HepG2 (cell line): ENCODE data around the gene KRT6B. TPM values are rescaled to one million over a fixed set of nuclear protein-coding genes. Genes with fewer than 3 reads are reported as not detected.
A peak's percentile ranks its signal among the peaks of the same experiment; 100 is the strongest.

Experiments
- ATAC-seq: fragments of 200-7000 bp; cut with Tn5 transposase; 3 replicates; pipeline ENCODE4 v1.9.1; 2020; ENCODE audit warnings: mild to moderate bottlenecking, moderate library complexity
- BruUV-seq: library from RNA; stranded (reverse); fragments of 400-500 nt; replicated peaks from 2 replicates; lab custom pipeline; 2021; lab: Mats Ljungman, UMichigan
- CTCF ChIA-PET: fragments of 300-600 bp; formaldehyde crosslinking; extraction: SDS; loops from one replicate; lab custom pipeline; 2021; ENCODE audit warnings: low total read pairs, inconsistent platforms, low intra/inter-chr PET ratio; lab: Yijun Ruan, JAX
- POLR2A ChIA-PET: fragments of 350-600 bp; sonication (Branson Sonifier 250); formaldehyde crosslinking; loops from one replicate; lab custom pipeline; 2020; ENCODE audit warnings: antibody characterized with exemption, inconsistent platforms; lab: Yijun Ruan, JAX
- DNase-seq: peaks from one replicate; pipeline ENCODE4 v3.0.0-alpha.2; 2015; ENCODE audit warnings: low spot score
- FAIRE-seq: peaks from 3 replicates; lab custom pipeline; 2011; peaks lifted over from hg19 to GRCh38; lab: Jason Lieb, UNC
- H2AFZ ChIP-seq: one replicate; pipeline ENCODE4 v1.6.1; 2011; ENCODE audit warnings: low read length, inconsistent platforms
- H3K27ac ChIP-seq: fragments of 300-600 bp; 3 replicates; pipeline ENCODE4 v1.8.0; 2011; ENCODE audit warnings: mixed run types, mild to moderate bottlenecking, mixed read lengths, low read length, inconsistent platforms; ENCODE audit not compliant: insufficient read depth; ENCODE audit errors: extremely low read length
- H3K27me3 ChIP-seq, 2 experiments: fragments of 200-600 bp in 1 of 2; 2 replicates in 1 of 2; 3 replicates in 1 of 2; pipeline versions ENCODE4 v1.6.0 to v1.8.0; 2011; ENCODE audit warnings: low read length in 2 of 2, mild to moderate bottlenecking in 2 of 2, moderate library complexity in 2 of 2, inconsistent platforms in 1 of 2; ENCODE audit not compliant: insufficient read depth in 2 of 2, control insufficient read depth in 1 of 2
- H3K36me3 ChIP-seq, 2 experiments: fragments of 200-600 bp in 1 of 2; replicated peaks in 1 of 2; 2 replicates in 1 of 2; 3 replicates in 1 of 2; pipeline versions ENCODE4 v1.5.1 to v1.8.0; 2011; ENCODE audit warnings: low read length in 2 of 2, inconsistent platforms in 1 of 2; ENCODE audit not compliant: insufficient read depth in 2 of 2, control insufficient read depth in 1 of 2
- H3K4me1 ChIP-seq: 2 replicates; pipeline ENCODE4 v1.5.1; 2012; ENCODE audit warnings: low read length, inconsistent platforms; ENCODE audit not compliant: insufficient read depth
- H3K4me2 ChIP-seq: 2 replicates; pipeline ENCODE4 v1.6.0; 2011; ENCODE audit warnings: low read depth, low read length, inconsistent platforms
- H3K4me3 ChIP-seq, 3 experiments: fragments of 200-600 bp in 1 of 3; sonication (generic), shearing (Covaris generic) in 1 of 3; replicated peaks in 1 of 3; 2 replicates each; pipeline ENCODE4 v1.5.1; 2011 to 2016; ENCODE audit warnings: low read length in 3 of 3, inconsistent platforms in 2 of 3, low read depth in 2 of 3, mild to moderate bottlenecking in 2 of 3, control low read depth in 1 of 3, mixed read lengths in 1 of 3; ENCODE audit not compliant: insufficient read depth in 1 of 3
- H3K79me2 ChIP-seq: one replicate; pipeline ENCODE4 v1.6.1; 2011; ENCODE audit warnings: low read length, inconsistent platforms; ENCODE audit not compliant: insufficient read depth
- H3K9ac ChIP-seq: 2 replicates; pipeline ENCODE4 v1.6.0; 2011; ENCODE audit warnings: mild to moderate bottlenecking, low read depth, low read length, inconsistent platforms; ENCODE audit not compliant: insufficient read depth
- H3K9me3 ChIP-seq: 2 replicates; pipeline ENCODE4 v1.5.1; 2012; ENCODE audit warnings: mild to moderate bottlenecking, low read length
- H4K20me1 ChIP-seq: 2 replicates; pipeline ENCODE4 v1.6.0; 2011; ENCODE audit warnings: inconsistent platforms, mild to moderate bottlenecking, low read length, moderate library complexity; ENCODE audit not compliant: insufficient read depth
- ELF3 ChIP-seq: IDR thresholded peaks from 2 replicates; pipeline ENCODE4 v1.6.1; 2016; ENCODE audit warnings: missing genetic modification reagents, missing compliant biosample characterization
- KMT2B ChIP-seq: IDR thresholded peaks from 2 replicates; pipeline ENCODE4 v1.6.1; 2016; ENCODE audit warnings: missing genetic modification reagents, missing compliant biosample characterization
- MAFF ChIP-seq: IDR thresholded peaks from 2 replicates; pipeline ENCODE4 v1.6.1; 2011; ENCODE audit warnings: low read depth, low read length, improper control_type of control experiment
- MAFK ChIP-seq, 2 experiments: IDR thresholded peaks in 1 of 2; conservative IDR thresholded peaks in 1 of 2; 2 replicates each; pipeline ENCODE4 v1.6.1; 2011; ENCODE audit warnings: improper control_type of control experiment in 2 of 2, low read length in 2 of 2
- TFDP2 ChIP-seq: sonication (generic); formaldehyde crosslinking; IDR thresholded peaks from 2 replicates; pipeline ENCODE4 v1.4.0; 2020; ENCODE audit warnings: missing genetic modification reagents
- ZNF614 ChIP-seq: IDR thresholded peaks from 2 replicates; pipeline ENCODE4 v1.6.1; 2018; ENCODE audit warnings: missing biosample characterization, missing genetic modification reagents, inconsistent platforms, borderline replicate concordance
- ZNF678 ChIP-seq: sonication (generic); formaldehyde crosslinking; IDR thresholded peaks from 2 replicates; pipeline ENCODE4 v1.4.0; 2020; ENCODE audit warnings: mild to moderate bottlenecking, missing genetic modification reagents
- ZNF777 ChIP-seq: sonication (generic); formaldehyde crosslinking; IDR thresholded peaks from 2 replicates; pipeline ENCODE4 v1.4.0; 2020; ENCODE audit warnings: missing genetic modification reagents
- ZSCAN29 ChIP-seq: sonication (generic); formaldehyde crosslinking; conservative IDR thresholded peaks from 2 replicates; pipeline ENCODE4 v1.4.0; 2020; ENCODE audit warnings: mild to moderate bottlenecking, missing genetic modification reagents
- whole genome bisulfite sequencing: methylation state at CpG from one replicate; pipeline ENCODE4 v1.1.6; 2017; ENCODE audit warnings: low lambda C conversion rate; 5-methylcytosine and 5-hydroxymethylcytosine counted together
- in situ Hi-C: cut with HindIII; loops from 2 replicates; pipeline ENCODE4 v1.10.0; 2017; ENCODE audit warnings: low pct_unique_long_range_greater_than_20kb; ENCODE audit not compliant: extremely low pct_ligation_motif_present
- intact Hi-C: fragments of 100-400 bp; cut with micrococcal nuclease; formaldehyde crosslinking; loops from one replicate; pipeline ENCODE4 v1.10.0; 2022; ENCODE audit not compliant: unreplicated experiment
- polyA plus RNA-seq, 8 experiments: library from polyadenylated mRNA; depleted of rRNA in 3 of 8; stranded (reverse) in 7 of 8; unstranded in 1 of 8; fragments of >200 nt; fragmentation: Illumina TruSeq in 4 of 8; extraction: Trizol in 4 of 8; gene quantifications; 2 replicates each; pipeline versions ENCODE4 v1.2.1 to v1.2.3, GENCODE V29; 2011 to 2016; ENCODE audit warnings: low read depth in 4 of 8, missing spikeins in 1 of 8, mixed read lengths in 1 of 8; ENCODE audit not compliant: insufficient read depth in 1 of 8
- total RNA-seq, 5 experiments: library from RNA; depleted of rRNA; stranded (reverse); fragments of >200 nt; fragmentation: Illumina TruSeq; extraction: Trizol; gene quantifications; 2 replicates each; pipeline ENCODE4 v1.2.3, GENCODE V29; 2016; ENCODE audit warnings: low read depth in 1 of 5
- TF ChIP-seq, protein P1 (sequence below): sonication (generic); formaldehyde crosslinking; IDR thresholded peaks from 2 replicates; pipeline ENCODE4 v1.8.0; 2022; ENCODE audit warnings: mild to moderate bottlenecking, missing genetic modification reagents; ENCODE audit not compliant: insufficient replicate concordance

KRT6B gene
- total and polyA plus RNA-seq, 2 of the 13 experiments (the other 11 are each of a cell fraction or from before 2014, with no cell fraction given) = not detected

DNA sequence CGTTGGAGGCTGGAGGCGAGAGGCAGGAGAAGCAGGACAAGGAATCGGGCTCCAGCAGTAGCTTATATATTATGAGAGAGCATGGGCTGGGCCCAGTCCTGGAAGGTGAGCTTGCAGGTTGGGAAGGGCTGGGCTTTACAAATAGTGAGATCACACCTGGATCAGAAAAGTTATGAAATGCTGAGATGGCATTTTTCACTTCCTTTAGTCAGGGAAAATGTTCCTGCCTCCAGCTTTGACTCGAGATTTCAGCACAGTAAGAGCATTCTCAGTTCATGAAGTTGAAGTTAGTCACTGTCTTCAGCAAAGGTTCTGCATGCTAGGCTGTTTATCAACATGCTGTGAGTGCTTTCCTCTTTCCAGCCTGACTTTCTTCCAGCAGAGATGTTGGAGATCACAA is 21.8 kb upstream of the KRT6B start, which contains the start of gene KRT6C:
Gene KRT6C, minus strand, starts transcription at position 38 of the 400 bp plus-strand sequence. CDS start 68 bp downstream, outside the sequence.
- no peak for ATAC-seq
- WGBS = 8% methylated on average over 4 of the region's 4 CpGs
- Histone ChIP-seq H2AFZ (no peak within 1 kb of the TSS), H3K9me3 (no peaks in the 10 kb centered on the region), H4K20me1 (no peaks in the 10 kb centered on the region), H3K4me3 (no peak within 1 kb of the TSS), H3K4me2 (no peak within 1 kb of the TSS), H3K36me3 (no peaks in the 10 kb centered on the region), H3K9ac (no peak within 1 kb of the TSS), H3K27me3 (no peaks in the 10 kb centered on the region; a peak in 1 of 5 replicates), H3K79me2 (no peaks in the 10 kb centered on the region), H3K4me1 (peaks cover 9% of the 10 kb centered on the region), H3K27ac (no peak within 1 kb of the TSS)
- TF ChIP-seq ZNF614 (no peak), ZNF678 (CRISPR knock-in tag) (no peak), KMT2B (CRISPR knock-in tag) (no peak), ZNF777 (CRISPR knock-in tag) (no peak), ELF3 (CRISPR knock-in tag) (no peak), MAFF (peak; percentile 95), ZSCAN29 (CRISPR knock-in tag) (no peak), TFDP2 (CRISPR knock-in tag) (no peak), MAFK (conservative IDR thresholded peaks at IDR 0.05 in 1 of 2, IDR thresholded peaks at IDR 0.05 in 1 of 2; ENCODE audit: low read length in 2 of 2) (peak; percentile 92 to 96)
- TF ChIP-seq, protein P1, sequence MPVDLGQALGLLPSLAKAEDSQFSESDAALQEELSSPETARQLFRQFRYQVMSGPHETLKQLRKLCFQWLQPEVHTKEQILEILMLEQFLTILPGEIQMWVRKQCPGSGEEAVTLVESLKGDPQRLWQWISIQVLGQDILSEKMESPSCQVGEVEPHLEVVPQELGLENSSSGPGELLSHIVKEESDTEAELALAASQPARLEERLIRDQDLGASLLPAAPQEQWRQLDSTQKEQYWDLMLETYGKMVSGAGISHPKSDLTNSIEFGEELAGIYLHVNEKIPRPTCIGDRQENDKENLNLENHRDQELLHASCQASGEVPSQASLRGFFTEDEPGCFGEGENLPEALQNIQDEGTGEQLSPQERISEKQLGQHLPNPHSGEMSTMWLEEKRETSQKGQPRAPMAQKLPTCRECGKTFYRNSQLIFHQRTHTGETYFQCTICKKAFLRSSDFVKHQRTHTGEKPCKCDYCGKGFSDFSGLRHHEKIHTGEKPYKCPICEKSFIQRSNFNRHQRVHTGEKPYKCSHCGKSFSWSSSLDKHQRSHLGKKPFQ = no peak
- in situ Hi-C loops (no loop called here), intact Hi-C loops (no loop called here)
- BruUV-seq = no TSS peak
- FAIRE-seq = no peak
- DNase-seq = no peak
- POLR2A ChIA-PET = no interaction called here
- CTCF ChIA-PET = no interaction called here
